K562 (cell line): ENCODE results near the gene HOXA13. TPM values are rescaled to one million over a fixed set of nuclear protein-coding genes. Genes with fewer than 3 reads are reported as not detected.
A peak's percentile ranks its signal among the peaks of the same experiment; 100 is the strongest.

Experiments used
- ATAC-seq: fragments of 200-7000 bp; cut with Tn5 transposase; 3 replicates; pipeline ENCODE4 v1.9.1; 2020; ENCODE audit warnings: moderate library complexity
- BruUV-seq: library from RNA; stranded (reverse); fragments of 400-500 nt; replicated peaks from 2 replicates; lab custom pipeline; 2021; lab: Mats Ljungman, UMichigan
- CTCF ChIA-PET: fragments of 300-600 bp; formaldehyde crosslinking; extraction: SDS; loops from one replicate; lab custom pipeline; 2021; ENCODE audit warnings: low intra/inter-chr PET ratio; lab: Yijun Ruan, JAX
- POLR2A ChIA-PET: fragments of 300-600, 350-650 bp; sonication (Branson Sonifier 250); formaldehyde crosslinking; extraction: SDS; loops from one replicate; lab custom pipeline; 2021; ENCODE audit warnings: antibody characterized with exemption, inconsistent platforms; lab: Yijun Ruan, JAX
- DNase-seq, 4 experiments: peaks; one replicate each; pipeline versions ENCODE4 v3.0.0 to v3.0.0-alpha.2; 2011 to 2018; ENCODE audit warnings: low spot score in 3 of 4, mixed read lengths in 3 of 4; ENCODE audit errors: extremely low read depth in 1 of 4
- FAIRE-seq: peaks from 2 replicates; lab custom pipeline; 2011; peaks lifted over from hg19 to GRCh38; lab: Jason Lieb, UNC
- H2AFZ ChIP-seq: 2 replicates; pipeline ENCODE4 v1.6.0; 2011; ENCODE audit warnings: low read depth, low read length, control low read depth, inconsistent platforms
- H3K27ac ChIP-seq: fragments of 200-600 bp; 3 replicates; pipeline ENCODE4 v1.8.0; 2011; ENCODE audit warnings: low read depth, mild to moderate bottlenecking, control low read depth, inconsistent platforms, low read length, moderate library complexity, mixed read lengths; ENCODE audit errors: extremely low read depth
- H3K27me3 ChIP-seq, 2 experiments: fragments of 300-600 bp in 1 of 2; 2 replicates in 1 of 2; 3 replicates in 1 of 2; pipeline versions ENCODE4 v1.6.0 to v1.8.0; 2011; ENCODE audit warnings: inconsistent platforms in 2 of 2, low read length in 2 of 2, mild to moderate bottlenecking in 1 of 2, mixed read lengths in 1 of 2, moderate library complexity in 1 of 2; ENCODE audit not compliant: control insufficient read depth in 2 of 2, insufficient read depth in 2 of 2
- H3K36me3 ChIP-seq: fragments of 300-600 bp; 3 replicates; pipeline ENCODE4 v1.8.0; 2011; ENCODE audit warnings: mild to moderate bottlenecking, low read length, inconsistent platforms; ENCODE audit not compliant: control insufficient read depth, insufficient read depth
- H3K4me1 ChIP-seq, 2 experiments: fragments of 200-600 bp in 1 of 2; replicated peaks in 1 of 2; 2 replicates in 1 of 2; 3 replicates in 1 of 2; pipeline versions ENCODE4 v1.5.1 to v1.8.0; 2011; ENCODE audit warnings: inconsistent platforms in 2 of 2, low read length in 2 of 2, mild to moderate bottlenecking in 1 of 2, mixed read lengths in 1 of 2, moderate library complexity in 1 of 2; ENCODE audit not compliant: control insufficient read depth in 2 of 2, insufficient read depth in 2 of 2
- H3K4me2 ChIP-seq: 2 replicates; pipeline ENCODE4 v1.6.1; 2011; ENCODE audit warnings: low read length, control low read depth, inconsistent platforms, mixed read lengths; ENCODE audit not compliant: insufficient read depth
- H3K4me3 ChIP-seq: fragments of 200-600 bp; sonication (generic), shearing (Covaris generic); 2 replicates; pipeline ENCODE4 v1.5.1; 2016; ENCODE audit warnings: control low read depth, inconsistent platforms
- H3K79me2 ChIP-seq: fragments of 200-600 bp; 3 replicates; pipeline ENCODE4 v1.8.0; 2011; ENCODE audit warnings: low read length, inconsistent platforms; ENCODE audit not compliant: control insufficient read depth, insufficient read depth
- H3K9ac ChIP-seq, 2 experiments: 2 replicates each; pipeline versions ENCODE4 v1.6.0 to v1.6.1; 2011; ENCODE audit warnings: low read depth in 2 of 2, low read length in 2 of 2, control low read depth in 1 of 2, inconsistent platforms in 1 of 2, mild to moderate bottlenecking in 1 of 2, mixed read lengths in 1 of 2; ENCODE audit not compliant: insufficient read depth in 1 of 2
- H3K9me1 ChIP-seq: one replicate; pipeline ENCODE4 v1.6.0; 2011; ENCODE audit warnings: inconsistent platforms, mild to moderate bottlenecking, low read length, moderate library complexity; ENCODE audit not compliant: control insufficient read depth, insufficient read depth
- H3K9me3 ChIP-seq: replicated peaks from 2 replicates; pipeline ENCODE4 v1.5.1; 2011; ENCODE audit warnings: low read depth, low read length, inconsistent platforms; ENCODE audit not compliant: control insufficient read depth, insufficient read depth
- H4K20me1 ChIP-seq: replicated peaks from 2 replicates; pipeline ENCODE4 v1.6.1; 2011; ENCODE audit warnings: low read length, inconsistent platforms, mixed read lengths; ENCODE audit not compliant: control insufficient read depth, insufficient read depth
- CCNT2 ChIP-seq: IDR thresholded peaks from 2 replicates; pipeline ENCODE4 v1.6.1; 2011; ENCODE audit warnings: borderline replicate concordance, low read depth, mild to moderate bottlenecking, moderate library complexity, mixed read lengths, low read length; ENCODE audit not compliant: insufficient read length; ENCODE audit errors: extremely low read depth
- COPS2 ChIP-seq: fragments of 450-650 bp; conservative IDR thresholded peaks from 2 replicates; pipeline ENCODE4 v1.6.1; 2016; ENCODE audit warnings: mild to moderate bottlenecking, moderate library complexity
- CREM ChIP-seq: IDR thresholded peaks from 2 replicates; pipeline ENCODE4 v1.6.1; 2014; ENCODE audit warnings: antibody characterized with exemption, low read depth
- HDGF ChIP-seq: fragments of 450-650 bp; IDR thresholded peaks from 2 replicates; pipeline ENCODE4 v1.6.1; 2016
- HNRNPLL ChIP-seq: fragments of 200-400 bp; formaldehyde crosslinking; IDR thresholded peaks from 2 replicates; pipeline ENCODE4 v1.6.1; 2017; ENCODE audit warnings: low read length, low read depth, mild to moderate bottlenecking; ENCODE audit not compliant: poor library complexity, severe bottlenecking
- MEIS2 ChIP-seq: fragments of 450-650 bp; IDR thresholded peaks from 2 replicates; pipeline ENCODE4 v1.6.1; 2014; ENCODE audit warnings: mild to moderate bottlenecking; ENCODE audit not compliant: partially characterized antibody
- MXI1 ChIP-seq: IDR thresholded peaks from 2 replicates; pipeline ENCODE4 v1.6.1; 2011; ENCODE audit warnings: low read depth, mild to moderate bottlenecking, improper control_type of control experiment, low read length
- NFATC3 ChIP-seq: fragments of 450-650 bp; IDR thresholded peaks from 2 replicates; pipeline ENCODE4 v1.6.1; 2017; ENCODE audit warnings: mild to moderate bottlenecking
- RAD21 ChIP-seq, 2 experiments: fragments of 250-450 bp in 1 of 2; fragments of 450-650 bp in 1 of 2; sonication (Bioruptor Pico) in 1 of 2; formaldehyde crosslinking in 1 of 2; IDR thresholded peaks in 1 of 2; conservative IDR thresholded peaks in 1 of 2; 2 replicates each; pipeline versions ENCODE4 v1.4.0 to v1.8.0; 2020 to 2022; ENCODE audit warnings: mild to moderate bottlenecking in 2 of 2, moderate library complexity in 1 of 2
- RBBP5 ChIP-seq: fragments of 200-600 bp; sonication (generic); IDR thresholded peaks from 2 replicates; pipeline ENCODE4 v1.6.1; 2012; ENCODE audit warnings: borderline replicate concordance, mild to moderate bottlenecking, low read length, control low read depth, inconsistent platforms; ENCODE audit not compliant: insufficient read depth, poor library complexity, severe bottlenecking
- RBM25 ChIP-seq: fragments of 200-400 bp; formaldehyde crosslinking; IDR thresholded peaks from 2 replicates; pipeline ENCODE4 v1.6.1; 2018; ENCODE audit warnings: low read length, low read depth, moderate library complexity; ENCODE audit not compliant: severe bottlenecking
- RNF219 ChIP-seq: fragments of 250-450 bp; sonication (Bioruptor Pico); IDR thresholded peaks from 2 replicates; pipeline ENCODE4 v1.5.0; 2022; ENCODE audit warnings: mild to moderate bottlenecking
- ZNF175 ChIP-seq: fragments of 200-800 bp; sonication (Bioruptor generic); IDR thresholded peaks from 2 replicates; pipeline ENCODE4 v1.6.1; 2016; ENCODE audit warnings: low read depth, mild to moderate bottlenecking, missing genetic modification characterization, missing compliant biosample characterization
- ZNF384 ChIP-seq: IDR thresholded peaks from 2 replicates; pipeline ENCODE4 v1.6.1; 2012; ENCODE audit warnings: low read depth, low read length, improper control_type of control experiment
- ZNF668 ChIP-seq: fragments of 250-450 bp; sonication (Bioruptor Pico); IDR thresholded peaks from 2 replicates; pipeline ENCODE4 v1.8.0; 2022; ENCODE audit warnings: mild to moderate bottlenecking, inconsistent platforms
- ZZZ3 ChIP-seq: fragments of 450-650 bp; IDR thresholded peaks from 2 replicates; pipeline ENCODE4 v1.6.1; 2016; ENCODE audit warnings: antibody characterized with exemption, mild to moderate bottlenecking, moderate library complexity
- WGBS: fragments of 100-300 bp; shearing (Covaris generic); methylation state at CpG from one replicate; pipeline ENCODE4 v1.1.6; 2016; ENCODE audit warnings: low coverage, mixed read lengths; ENCODE audit not compliant: insufficient coverage; ENCODE audit errors: missing lambda C conversion rate; 5-methylcytosine and 5-hydroxymethylcytosine counted together
- in situ Hi-C: fragments of 300-500 bp; cut with MboI; formaldehyde crosslinking; loops from 4 replicates; pipeline ENCODE4 v1.15.0; 2018; ENCODE audit warnings: inconsistent platforms, mixed read lengths
- intact Hi-C: fragments of 100-400 bp; cut with micrococcal nuclease; formaldehyde crosslinking; loops from 2 replicates; pipeline ENCODE4 v1.14.2; 2022
- polyA plus RNA-seq, 8 experiments: library from polyadenylated mRNA; depleted of rRNA in 4 of 8; stranded (reverse) in 5 of 8; unstranded in 3 of 8; fragments of >200 nt; fragmentation: Nextera tagmentation in 2 of 8; fragmentation: Illumina TruSeq in 1 of 8; extraction: Ambion mirVana in 2 of 8; extraction: Trizol in 1 of 8; gene quantifications; 2 replicates each; pipeline versions ENCODE4 v1.2.1 to v1.2.3, GENCODE V29; 2011 to 2014; ENCODE audit warnings: inconsistent platforms in 1 of 8, missing spikeins in 1 of 8
- total RNA-seq, 7 experiments: library from RNA; depleted of rRNA in 6 of 7; stranded (reverse); fragments of >200 nt in 6 of 7; fragmentation: Illumina TruSeq in 2 of 7; extraction: Trizol in 2 of 7; gene quantifications; 2 replicates each; pipeline versions ENCODE4 v1.2.1 to v1.2.3, GENCODE V29; 2011 to 2021; ENCODE audit warnings: low replicate concordance in 1 of 7

HOXA13 gene
- total and polyA plus RNA-seq, 9 of the 15 experiments (the other 6 are each of a cell fraction or from before 2014, with no cell fraction given): not detected

- peak in 1 of 2 experiments; percentile 54; a peak in 3 of 4 replicates for TF ChIP-seq RAD21 (CRISPR knock-in tag; conservative IDR thresholded peaks at IDR 0.05 in 1 of 2, IDR thresholded peaks at IDR 0.05 in 1 of 2)
- 0 out of 2 replicates have a peak, but pooled peaks have one; percentile 24 for TF ChIP-seq CREM
- no peak for TF ChIP-seq CCNT2
- TF ChIP-seq ZNF175 (CRISPR knock-in tag): no peak
- peak; percentile 92 for TF ChIP-seq MEIS2
- TF ChIP-seq HNRNPLL: peak; percentile 58
Measured at GRCh38 chr7:27150568-27151340, 49.1 kb downstream of the HOXA13 start (continued).

- FAIRE-seq: no peak
- H4K20me1 ChIP-seq: no peaks in the 10 kb centered on the region
- ChIA-PET POLR2A (interaction anchor here (0.6 to 1.0 kb wide), 3 partner anchors 10 to 22 kb away, joined by 3 to 5 read pairs (median 4); no protein-coding TSS in a partner anchor), CTCF (interaction anchor here (0.5 to 0.6 kb wide), 2 partner anchors 17 to 1890 kb away, joined by 3 read pairs; no protein-coding TSS in a partner anchor)
- WGBS: 5% methylated on average over 13 of the region's 13 CpGs
- no peak overlapping the region for H3K4me3 ChIP-seq
- H3K9me1 ChIP-seq: no peaks in the 10 kb centered on the region
- intact Hi-C loops: no loop called here
- H3K36me3 ChIP-seq: no peaks in the 10 kb centered on the region
- H3K4me2 ChIP-seq: no peak overlapping the region
- DNase-seq: no peak
- H3K79me2 ChIP-seq: no peaks in the 10 kb centered on the region
- H3K4me1 ChIP-seq: peaks cover 0 to 22% of the 10 kb centered on the region in 2 experiments; a peak in 2 of 5 replicates
- in situ Hi-C loops: loop anchor here (10.0 to 25.0 kb wide), 4 partner anchors 295 to 1263 kb away; no protein-coding TSS in a partner anchor
- BruUV-seq: no TSS peak
- ATAC-seq: no peak
- no peak overlapping the region for H3K9ac ChIP-seq
- H3K27ac ChIP-seq: no peak overlapping the region
- H2AFZ ChIP-seq: no peak overlapping the region
- H3K9me3 ChIP-seq: no peaks in the 10 kb centered on the region
- peaks cover 55 to 91% of the 10 kb centered on the region in 2 experiments for H3K27me3 ChIP-seq
- TF ChIP-seq COPS2 (no peak), ZNF384 (no peak), ZNF668 (CRISPR knock-in tag) (no peak), ZZZ3 (no peak), RNF219 (CRISPR knock-in tag) (no peak), RBBP5 (no peak), HDGF (no peak), RBM25 (no peak), MXI1 (no peak), NFATC3 (no peak)
Measured at GRCh38 chr7:27149842-27150567, 49.9 kb downstream of the HOXA13 start.
